Embryonic facial prominence (tissue), 1 donor: ENCODE results near the gene LANCL1.

Experiments used
- DNase-seq: peaks from one replicate; pipeline ENCODE4 v3.0.0-alpha.2; 2016; ENCODE audit errors: extremely low spot score

LANCL1 gene

GRCh38 chr2:210476194-210477128 is at the start of gene LANCL1:
Gene LANCL1, minus strand, starts transcription at chr2:210476759. Its CDS starts 363 bp downstream, at chr2:210476396.
- DNase-seq: peak; percentile 80

GRCh38 chr2:210524533-210524932 is 48.0 kb upstream of the LANCL1 start:
- no peak for DNase-seq

GRCh38 chr2:210523650-210524289 is 47.2 kb upstream of the LANCL1 start:
- DNase-seq: no peak

- DNase-seq: no peak
Measured at GRCh38 chr2:210522399-210522798, 45.8 kb upstream of the LANCL1 start.

GRCh38 chr2:210519594-210519993 is 43.0 kb upstream of the LANCL1 start:
- DNase-seq: no peak

- DNase-seq: no peak
Measured at GRCh38 chr2:210517264-210517663, 40.7 kb upstream of the LANCL1 start.

GRCh38 chr2:210515911-210516310 is 39.4 kb upstream of the LANCL1 start:
- DNase-seq: no peak

GRCh38 chr2:210503725-210504191 is 27.2 kb upstream of the LANCL1 start:
- DNase-seq: no peak

GRCh38 chr2:210503001-210503623 is 26.6 kb upstream of the LANCL1 start:
- no peak for DNase-seq

GRCh38 chr2:210496512-210496911 is 20.0 kb upstream of the LANCL1 start:
- no peak for DNase-seq

GRCh38 chr2:210493528-210493927 is 17.0 kb upstream of the LANCL1 start:
- DNase-seq: no peak

GRCh38 chr2:210481601-210482175 is 5.1 kb upstream of the LANCL1 start:
- no peak for DNase-seq

- DNase-seq: no peak
Measured at GRCh38 chr2:210480764-210481163, 4.2 kb upstream of the LANCL1 start.

GRCh38 chr2:210480079-210480478 is 3.5 kb upstream of the LANCL1 start:
- DNase-seq: no peak

GRCh38 chr2:210478661-210479060 is 2.1 kb upstream of the LANCL1 start:
- no peak for DNase-seq

GRCh38 chr2:210477496-210477895 is 937 bp upstream of the LANCL1 start:
- DNase-seq: no peak

GRCh38 chr2:210475706-210476105 is 853 bp downstream of the LANCL1 start:
- no peak for DNase-seq

GRCh38 chr2:210474776-210475175 is 1.8 kb downstream of the LANCL1 start:
- no peak for DNase-seq

GRCh38 chr2:210461401-210461800 is 15.2 kb downstream of the LANCL1 start:
- DNase-seq: no peak

GRCh38 chr2:210460322-210461227 is 16.0 kb downstream of the LANCL1 start:
- DNase-seq: no peak

GRCh38 chr2:210459880-210460279 is 16.7 kb downstream of the LANCL1 start:
- no peak for DNase-seq
